NCI-H2029 (cell line): ENCODE results near the gene MBD6.
"Not testable (repeated sequence)": the region's sequence is repeated elsewhere in the genome, so short reads cannot be mapped to it uniquely, and the experiment has no call there.

Source experiments
- DNase-seq: peaks from one replicate; lab custom pipeline; 2025; lab: John Stamatoyannopoulos, UW

The MBD6 gene

DNA sequence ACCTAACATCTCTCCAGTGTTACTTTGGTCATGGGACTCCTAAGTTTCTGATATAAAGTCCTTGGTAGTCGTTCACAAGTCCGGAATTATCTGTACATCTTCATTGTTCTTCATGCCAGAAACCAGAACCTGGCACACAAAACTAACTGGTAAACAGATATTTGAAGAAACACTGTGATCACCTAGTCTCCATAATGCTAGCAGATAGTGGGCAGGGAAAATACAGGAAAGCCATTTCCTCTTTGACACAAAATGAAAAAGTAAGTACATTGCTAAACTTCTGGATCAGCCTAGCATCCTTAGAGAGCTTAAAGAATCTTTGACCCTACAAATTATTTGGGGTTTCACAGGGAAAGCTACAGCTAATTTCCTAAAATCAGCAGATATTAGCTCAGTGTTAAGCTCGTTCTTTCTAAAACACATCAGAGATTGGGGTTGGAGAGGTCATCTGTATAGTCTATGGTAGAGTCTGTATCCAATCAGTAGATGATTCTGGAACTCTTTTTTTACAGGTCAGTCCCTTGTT lies 7.2 kb upstream of the MBD6 start:
- DNase-seq: no peak

- DNase-seq: no peak
Observed at GRCh38 chr12:57515934-57516541, 6.6 kb upstream of the MBD6 start.

DNA sequence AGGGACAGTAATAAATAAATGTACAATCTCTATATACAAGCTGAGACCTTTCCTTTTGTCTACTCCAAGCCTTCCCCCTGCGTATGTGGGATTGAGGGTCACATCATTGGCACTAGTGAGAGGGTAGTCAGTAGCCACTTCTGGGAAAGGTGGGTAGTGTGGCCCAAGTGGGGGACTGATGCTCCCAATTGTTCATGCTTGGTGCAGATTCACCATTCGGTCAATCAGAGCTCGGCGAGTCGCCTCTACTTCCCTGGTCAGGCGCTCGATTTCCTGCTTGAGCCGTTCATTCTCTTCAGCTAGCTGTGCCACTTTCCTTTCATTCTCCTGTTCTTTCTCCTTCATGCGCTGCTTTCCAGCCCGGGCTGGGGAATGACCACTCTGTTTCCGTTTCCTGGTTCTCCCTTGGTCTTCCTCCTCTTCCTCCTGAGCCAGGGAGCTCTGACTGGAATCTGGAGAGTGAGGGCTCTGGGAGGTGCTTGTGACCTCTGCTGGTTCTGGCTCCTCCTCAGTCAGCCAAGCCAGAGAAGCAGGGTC lies 5.9 kb upstream of the MBD6 start:
- DNase-seq: no peak

- DNase-seq: no peak
Observed at GRCh38 chr12:57517187-57517586, 5.4 kb upstream of the MBD6 start.

DNA sequence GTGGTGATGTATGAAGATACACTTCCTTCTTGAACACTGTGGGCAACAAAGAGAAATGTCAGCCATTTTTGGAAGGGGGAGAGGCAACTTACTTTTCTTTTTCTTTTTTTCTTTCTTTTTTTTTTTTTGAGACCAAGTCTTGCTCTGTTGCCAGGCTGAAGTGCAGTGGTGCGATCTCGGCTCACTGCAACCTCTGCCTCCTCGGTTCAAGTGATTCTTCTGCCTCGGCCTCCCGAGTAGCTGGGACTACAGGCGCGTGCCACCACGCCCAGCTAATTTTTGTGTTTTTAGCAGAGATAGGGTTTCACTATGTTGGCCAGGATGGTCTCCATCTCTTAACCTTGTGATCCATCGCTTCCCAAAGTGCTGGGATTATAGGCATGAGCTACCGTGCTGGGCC lies 4.9 kb upstream of the MBD6 start:
- DNase-seq: not testable (repeated sequence)

DNA sequence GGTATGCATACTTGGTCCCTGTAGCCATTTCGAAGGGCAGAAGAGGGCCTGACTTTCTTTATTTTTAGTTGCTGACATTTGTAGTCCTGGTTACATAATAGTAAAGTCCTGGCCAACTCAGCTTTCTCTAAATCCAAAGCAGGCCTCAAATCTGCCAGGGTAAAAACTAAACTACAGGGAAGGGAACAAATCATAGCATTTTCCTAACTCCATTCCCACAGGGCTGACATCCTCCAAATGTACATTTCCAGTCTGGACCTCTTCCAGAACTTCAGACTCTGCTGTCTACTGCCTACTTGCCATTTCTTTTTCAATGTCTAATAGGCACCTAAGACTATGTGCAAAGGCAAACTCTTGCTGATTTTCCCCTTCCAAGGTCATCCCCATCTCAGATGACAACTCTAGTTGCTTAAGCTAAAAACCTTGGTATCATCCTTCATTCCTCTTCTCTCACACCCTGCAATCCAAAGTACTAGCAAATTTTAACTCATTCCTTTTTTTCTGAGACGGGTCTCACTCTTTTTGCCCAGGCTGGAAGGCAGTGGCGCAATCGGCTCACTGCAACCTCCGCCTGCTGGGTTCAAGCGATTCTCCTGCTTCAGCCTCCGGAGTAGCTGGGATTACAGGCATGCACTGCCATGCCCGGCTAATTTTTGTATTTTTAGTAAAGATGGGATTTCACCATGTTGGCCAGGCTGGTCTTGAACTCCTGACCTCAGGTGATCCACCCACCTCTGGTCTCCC lies 4.3 kb upstream of the MBD6 start:
- no peak for DNase-seq

DNA sequence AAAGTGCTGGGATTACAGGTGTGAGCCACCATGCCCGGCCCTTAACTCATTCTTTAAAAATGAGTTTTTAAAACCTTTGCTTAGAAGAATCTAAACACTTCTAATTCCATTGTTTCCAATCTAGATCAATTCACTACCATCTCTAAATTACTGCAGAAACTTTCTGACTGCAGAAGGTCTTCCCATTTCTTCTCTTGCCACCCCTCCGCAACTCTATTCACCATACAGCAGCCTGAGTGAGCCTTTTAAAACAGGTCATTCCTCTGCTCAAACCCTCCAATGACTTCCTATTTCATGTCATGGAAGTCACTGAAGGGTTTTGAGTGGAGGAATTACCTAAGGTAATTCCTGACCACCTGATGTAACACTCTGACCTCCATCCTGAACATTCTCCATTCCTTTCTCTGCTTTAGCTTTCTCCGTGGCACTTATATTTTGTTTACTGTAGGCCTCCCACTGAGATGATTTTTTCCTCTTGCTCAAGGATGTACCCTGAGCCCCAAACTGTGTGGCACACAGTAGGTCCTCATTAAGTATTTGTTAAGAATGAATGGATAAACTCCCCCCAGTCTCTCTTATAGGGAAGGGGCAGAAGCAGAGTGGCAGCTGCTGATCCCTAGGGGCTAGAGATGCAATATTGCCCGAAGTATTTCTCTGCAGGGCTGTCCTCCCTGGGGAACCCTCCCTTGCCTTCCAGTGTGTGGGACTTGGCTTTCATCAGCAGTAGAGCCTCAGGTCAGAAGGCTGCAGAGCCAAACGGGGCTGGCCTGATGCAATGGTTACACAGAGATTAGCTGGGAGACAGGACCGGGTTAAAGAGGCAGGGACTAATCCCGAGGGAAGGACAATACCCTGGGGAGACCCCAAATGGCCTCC lies 3.5 kb upstream of the MBD6 start:
- no peak for DNase-seq

- DNase-seq: peak; percentile 19
Observed at GRCh38 chr12:57519796-57520052, 2.9 kb upstream of the MBD6 start.

DNA sequence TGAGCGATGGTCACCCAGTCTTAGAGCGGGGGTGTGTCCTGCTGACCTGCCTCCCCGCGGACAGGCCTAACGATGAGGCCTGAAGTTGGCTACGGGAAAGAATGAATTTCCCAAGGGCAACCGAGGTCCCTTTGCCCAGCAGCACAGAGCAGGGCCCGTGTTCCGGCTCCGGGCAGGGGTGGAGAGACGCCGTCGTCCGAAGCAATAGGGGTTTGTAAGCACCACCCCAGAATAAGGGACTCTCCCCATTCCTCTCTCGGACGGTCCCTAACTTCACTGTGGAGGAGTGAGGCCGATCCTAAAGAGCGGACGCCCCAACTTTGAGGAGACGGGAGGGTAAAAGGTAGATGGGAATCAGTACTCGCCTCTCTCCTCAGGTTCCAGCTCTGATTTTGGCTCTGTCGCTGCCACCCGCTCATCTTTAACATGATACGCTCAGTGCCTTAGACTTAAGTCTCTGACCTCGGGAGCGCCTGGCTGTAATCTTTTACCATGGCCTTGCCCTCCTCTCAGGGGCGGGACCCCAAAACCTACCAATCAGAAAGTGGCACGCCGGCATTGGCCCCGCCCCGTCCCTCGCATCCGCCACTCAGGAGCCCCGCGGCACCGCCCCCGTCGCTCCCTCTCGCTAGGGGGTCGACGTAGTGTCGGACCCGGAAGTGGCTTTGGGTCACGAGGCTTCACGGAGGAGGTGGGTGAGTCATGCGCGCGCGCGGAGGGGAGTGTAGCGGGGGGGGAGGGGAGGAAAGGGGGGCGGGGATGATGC lies 2.4 kb upstream of the MBD6 start, which contains the start of gene DDIT3:
DDIT3 (minus strand) TSS at position 462 of the 766 bp plus-strand sequence. CDS start 3,108 bp downstream, outside the sequence.
- DNase-seq: peak; percentile 99

- no peak for DNase-seq
Observed at GRCh38 chr12:57521525-57522010, 1.1 kb upstream of the MBD6 start.

DNA sequence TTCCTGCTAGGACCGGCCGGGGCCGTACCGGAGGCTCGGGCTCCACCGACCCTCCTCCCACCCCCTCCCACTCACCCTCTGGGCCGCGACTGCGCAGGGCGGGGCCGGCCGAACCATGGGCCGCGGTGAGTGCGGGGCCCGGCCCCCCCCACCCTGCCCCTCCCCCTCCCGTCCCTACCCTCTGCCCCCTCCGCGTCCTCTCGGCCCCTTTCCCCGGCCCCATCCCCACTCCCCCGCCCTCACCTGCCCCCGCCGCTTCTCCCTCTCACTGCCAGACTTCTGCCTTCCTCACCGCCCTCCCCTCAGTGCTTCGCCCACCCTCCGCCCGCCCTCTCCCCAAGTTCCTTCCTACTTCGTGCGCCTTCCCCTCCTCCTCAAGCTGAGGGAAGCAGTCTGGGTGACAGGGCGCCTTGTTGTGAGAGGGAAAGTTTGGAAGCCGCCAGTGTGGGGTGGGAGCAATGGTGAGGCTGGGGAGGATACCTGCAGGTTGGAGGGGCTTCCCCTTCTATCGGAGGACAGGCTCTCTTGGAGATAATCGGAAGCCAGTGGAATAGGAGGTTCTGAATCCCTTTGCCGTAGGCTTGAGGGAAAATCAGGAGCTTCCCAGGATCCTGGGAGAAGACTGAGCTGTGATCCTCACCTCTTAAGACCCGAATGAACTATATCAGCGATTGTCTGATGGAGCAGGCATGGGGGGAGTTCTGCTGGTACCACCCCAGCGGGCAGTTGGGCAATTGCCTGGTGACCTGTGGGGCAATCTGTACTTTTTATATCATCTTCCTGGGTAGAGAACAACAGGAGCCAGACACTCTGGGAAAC lies 472 bp downstream of the MBD6 start:
- DNase-seq: no peak

DNA sequence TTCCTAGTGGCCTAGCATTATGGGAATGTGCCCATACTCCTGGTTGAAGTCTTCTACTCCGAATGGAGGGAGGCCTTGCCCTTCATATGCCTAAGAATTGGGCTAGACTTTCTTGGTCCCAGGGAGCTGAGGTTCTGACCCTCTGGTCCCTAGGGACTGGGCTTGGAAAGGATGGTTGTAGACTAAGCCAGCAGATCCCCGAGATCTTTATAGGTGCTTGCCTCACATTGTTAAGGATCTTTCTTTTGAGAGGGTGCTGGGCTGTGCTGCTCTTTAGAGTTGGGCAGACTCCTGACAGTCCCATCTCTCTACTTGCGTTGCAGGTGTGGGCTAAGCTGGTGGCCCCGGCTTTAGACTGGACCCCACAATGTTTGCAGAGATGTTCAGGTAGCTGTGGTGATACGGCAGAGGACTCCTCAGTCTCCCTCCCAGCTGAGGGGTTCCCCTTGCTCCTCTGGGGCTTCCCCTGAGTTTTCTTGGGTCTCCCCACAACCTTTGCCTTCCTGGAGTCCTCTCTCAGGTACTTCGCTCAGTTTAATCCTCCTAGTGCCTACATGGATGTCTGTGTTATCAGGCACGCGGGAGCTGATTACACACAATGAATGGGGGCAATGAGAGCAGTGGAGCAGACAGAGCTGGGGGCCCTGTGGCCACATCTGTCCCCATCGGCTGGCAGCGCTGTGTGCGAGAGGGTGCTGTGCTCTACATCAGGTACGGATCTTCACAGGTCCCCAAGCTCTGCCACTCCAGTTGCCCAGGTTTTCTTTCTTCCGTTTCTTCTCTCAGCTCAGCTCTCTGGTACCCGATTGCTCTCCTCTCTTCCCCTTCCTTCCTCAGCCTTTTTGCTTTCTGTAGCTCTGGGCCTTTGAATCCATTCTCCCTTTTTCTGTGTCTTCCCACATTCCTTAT lies 1.3 kb downstream of the MBD6 start:
- no peak for DNase-seq

- DNase-seq: no peak
Observed at GRCh38 chr12:57524814-57525614, 2.4 kb downstream of the MBD6 start.

GRCh38 chr12:57525615-57526383 lies 3.2 kb downstream of the MBD6 start:
- DNase-seq: no peak

GRCh38 chr12:57526477-57527126 lies 4.0 kb downstream of the MBD6 start:
- DNase-seq: no peak

DNA sequence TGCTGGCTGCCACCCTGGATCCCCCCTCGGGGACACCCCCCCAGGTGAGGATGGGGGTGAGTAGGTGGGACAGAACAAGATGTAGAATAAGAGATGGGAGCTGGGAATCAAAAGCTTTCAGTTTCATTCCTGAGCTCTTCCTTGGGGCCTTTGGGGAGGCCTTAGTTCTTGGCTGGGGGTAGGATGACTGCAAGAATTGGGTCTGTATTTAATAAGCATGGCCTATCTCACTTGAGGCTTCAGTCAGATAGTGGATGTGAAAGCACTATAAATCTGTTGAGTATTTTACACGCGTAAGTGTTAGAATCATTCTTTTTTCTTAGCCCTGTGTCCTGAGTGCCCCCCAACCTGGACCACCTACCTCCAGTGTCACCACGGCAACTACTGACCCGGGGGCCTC lies 4.6 kb downstream of the MBD6 start:
- DNase-seq: no peak

DNA sequence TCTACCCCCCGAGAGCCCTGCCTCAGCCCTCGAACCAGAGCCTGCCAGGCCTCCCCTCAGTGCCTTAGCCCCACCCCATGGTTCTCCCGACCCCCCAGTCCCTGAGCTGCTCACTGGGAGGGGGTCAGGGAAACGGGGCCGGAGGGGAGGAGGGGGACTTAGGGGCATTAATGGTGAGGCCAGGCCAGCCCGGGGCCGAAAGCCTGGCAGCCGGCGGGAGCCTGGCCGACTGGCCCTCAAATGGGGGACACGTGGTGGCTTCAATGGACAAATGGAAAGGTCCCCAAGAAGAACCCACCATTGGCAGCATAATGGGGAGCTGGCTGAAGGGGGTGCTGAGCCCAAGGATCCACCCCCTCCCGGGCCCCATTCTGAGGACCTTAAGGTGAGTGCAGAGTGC lies 5.6 kb downstream of the MBD6 start:
- no peak for DNase-seq
